Liver (tissue), 9 donors: Measurements from ENCODE around the gene TTF2. TPM values are rescaled to one million over a fixed set of nuclear protein-coding genes. Genes with fewer than 3 reads are reported as not detected.

ENCODE experiments used
- DNase-seq: peaks from one replicate; pipeline ENCODE4 v3.0.0-alpha.2; 2017; ENCODE audit warnings: low spot score
- H3K27ac ChIP-seq, 2 donors: one replicate each; pipeline ENCODE4 v1.7.0; 2013; ENCODE audit warnings: inconsistent platforms in 2 of 2, low read length in 2 of 2, control low read depth in 1 of 2, low read depth in 1 of 2, mild to moderate bottlenecking in 1 of 2
- H3K27me3 ChIP-seq, 4 donors: one replicate each; pipeline versions ENCODE4 v1.6.1 to v1.7.0; 2013; ENCODE audit warnings: low read length in 3 of 4, inconsistent platforms in 1 of 4, mild to moderate bottlenecking in 1 of 4, moderate library complexity in 1 of 4; ENCODE audit not compliant: control insufficient read depth in 4 of 4, insufficient read depth in 4 of 4
- H3K36me3 ChIP-seq, 4 donors: one replicate each; pipeline versions ENCODE4 v1.6.1 to v1.7.0; 2013; ENCODE audit warnings: low read length in 3 of 4, mild to moderate bottlenecking in 3 of 4, low read depth in 1 of 4, moderate library complexity in 1 of 4; ENCODE audit not compliant: control insufficient read depth in 4 of 4, insufficient read depth in 3 of 4
- H3K4me1 ChIP-seq, 4 donors: one replicate each; pipeline versions ENCODE4 v1.6.1 to v1.7.0; 2013; ENCODE audit warnings: low read length in 3 of 4, mild to moderate bottlenecking in 3 of 4, moderate library complexity in 1 of 4; ENCODE audit not compliant: control insufficient read depth in 4 of 4, insufficient read depth in 4 of 4
- H3K4me3 ChIP-seq, 3 donors: one replicate each; pipeline versions ENCODE4 v1.6.1 to v1.7.0; 2013; ENCODE audit warnings: low read length in 3 of 3, control low read depth in 1 of 3, low read depth in 1 of 3, mild to moderate bottlenecking in 1 of 3
- H3K9ac ChIP-seq, 2 donors: one replicate each; pipeline ENCODE4 v1.7.0; 2013; ENCODE audit warnings: low read length in 2 of 2, mild to moderate bottlenecking in 2 of 2, moderate library complexity in 2 of 2, control low read depth in 1 of 2, low read depth in 1 of 2
- H3K9me3 ChIP-seq, 4 donors: one replicate each; pipeline versions ENCODE4 v1.6.1 to v1.7.0; 2013; ENCODE audit warnings: low read length in 3 of 4; ENCODE audit not compliant: control insufficient read depth in 4 of 4
- ATF3 ChIP-seq: IDR thresholded peaks from 2 replicates; pipeline ENCODE4 v1.6.1; 2016; ENCODE audit warnings: antibody characterized with exemption
- EGR1 ChIP-seq, 2 donors: IDR thresholded peaks; 2 replicates each; pipeline ENCODE4 v1.6.1; 2016 to 2018; ENCODE audit warnings: antibody characterized with exemption in 2 of 2, low read depth in 2 of 2
- FOXA1 ChIP-seq: IDR thresholded peaks from 2 replicates; pipeline ENCODE4 v1.6.1; 2016; ENCODE audit warnings: antibody characterized with exemption
- FOXA2 ChIP-seq: IDR thresholded peaks from 2 replicates; pipeline ENCODE4 v1.6.1; 2016; ENCODE audit warnings: antibody characterized with exemption
- GABPA ChIP-seq, 2 donors: IDR thresholded peaks in 1 of 2; conservative IDR thresholded peaks in 1 of 2; 2 replicates each; pipeline ENCODE4 v1.6.1; 2016; ENCODE audit warnings: antibody characterized with exemption in 2 of 2, mild to moderate bottlenecking in 1 of 2, moderate library complexity in 1 of 2
- HNF4A ChIP-seq, 2 donors: conservative IDR thresholded peaks; 2 replicates each; pipeline ENCODE4 v1.6.1; 2016; ENCODE audit warnings: antibody characterized with exemption in 2 of 2, mild to moderate bottlenecking in 2 of 2
- HNF4G ChIP-seq: IDR thresholded peaks from 2 replicates; pipeline ENCODE4 v1.6.1; 2016; ENCODE audit warnings: antibody characterized with exemption
- NR2F2 ChIP-seq: IDR thresholded peaks from 2 replicates; pipeline ENCODE4 v1.6.1; 2016; ENCODE audit warnings: antibody characterized with exemption
- RXRA ChIP-seq, 2 donors: IDR thresholded peaks; 2 replicates each; pipeline ENCODE4 v1.6.1; 2017 to 2018; ENCODE audit warnings: antibody characterized with exemption in 2 of 2, mild to moderate bottlenecking in 1 of 2
- SP1 ChIP-seq: IDR thresholded peaks from 2 replicates; pipeline ENCODE4 v1.6.1; 2018; ENCODE audit warnings: antibody characterized with exemption, mild to moderate bottlenecking
- YY1 ChIP-seq: IDR thresholded peaks from 2 replicates; pipeline ENCODE4 v1.6.1; 2016; ENCODE audit warnings: antibody characterized with exemption, mild to moderate bottlenecking
- WGBS: extraction: QIAGEN DNeasy Blood & Tissue Kit; methylation state at CpG from one replicate; pipeline ENCODE4 v1.1.7; 2013; 5-methylcytosine and 5-hydroxymethylcytosine counted together
- polyA plus RNA-seq, 2 donors: library from polyadenylated mRNA; stranded (reverse) in 1 of 2; unstranded in 1 of 2; fragments of 200-250 nt in 1 of 2; fragments of >200 nt in 1 of 2; fragmentation: Nextera tagmentation in 1 of 2; extraction: Ambion mirVana in 1 of 2; gene quantifications; one replicate each; pipeline versions ENCODE4 v1.2.1 to v1.2.3, GENCODE V29; 2013 to 2015
- total RNA-seq, 2 donors: library from RNA; depleted of rRNA; stranded (reverse); fragments of >200 nt; gene quantifications; one replicate each; pipeline ENCODE4 v1.2.3, GENCODE V29; 2014
- TF ChIP-seq, protein P1 (sequence below): fragments of 150-350 bp; IDR thresholded peaks from 2 replicates; pipeline ENCODE4 v1.5.1; 2017; ENCODE audit warnings: improper control_type of control experiment, low read depth, low read length; ENCODE audit not compliant: missing input control
- TF ChIP-seq, protein P2 (sequence below): IDR thresholded peaks from 2 replicates; pipeline ENCODE4 v1.6.1; 2016; ENCODE audit warnings: antibody characterized with exemption
- donor health status: healthy.
- donor health status: healthy.
- donor health status: healthy.
- donor health status: healthy.
- donor health status: healthy.

TTF2 gene
- total and polyA plus RNA-seq, 4 donors, result 1.3 to 16.9 (median 2.8) TPM

- H3K27me3 ChIP-seq, result no peaks in the 10 kb centered on the region
- H3K27ac ChIP-seq, result no peak overlapping the region
- H3K4me3 ChIP-seq, result no peak overlapping the region
- no peaks in the 10 kb centered on the region for H3K4me1 ChIP-seq
- DNase-seq, result no peak
- no peaks in the 10 kb centered on the region for H3K36me3 ChIP-seq
- H3K9me3 ChIP-seq, result no peaks in the 10 kb centered on the region
- H3K9ac ChIP-seq, result no peak overlapping the region
- TF ChIP-seq, protein P1, sequence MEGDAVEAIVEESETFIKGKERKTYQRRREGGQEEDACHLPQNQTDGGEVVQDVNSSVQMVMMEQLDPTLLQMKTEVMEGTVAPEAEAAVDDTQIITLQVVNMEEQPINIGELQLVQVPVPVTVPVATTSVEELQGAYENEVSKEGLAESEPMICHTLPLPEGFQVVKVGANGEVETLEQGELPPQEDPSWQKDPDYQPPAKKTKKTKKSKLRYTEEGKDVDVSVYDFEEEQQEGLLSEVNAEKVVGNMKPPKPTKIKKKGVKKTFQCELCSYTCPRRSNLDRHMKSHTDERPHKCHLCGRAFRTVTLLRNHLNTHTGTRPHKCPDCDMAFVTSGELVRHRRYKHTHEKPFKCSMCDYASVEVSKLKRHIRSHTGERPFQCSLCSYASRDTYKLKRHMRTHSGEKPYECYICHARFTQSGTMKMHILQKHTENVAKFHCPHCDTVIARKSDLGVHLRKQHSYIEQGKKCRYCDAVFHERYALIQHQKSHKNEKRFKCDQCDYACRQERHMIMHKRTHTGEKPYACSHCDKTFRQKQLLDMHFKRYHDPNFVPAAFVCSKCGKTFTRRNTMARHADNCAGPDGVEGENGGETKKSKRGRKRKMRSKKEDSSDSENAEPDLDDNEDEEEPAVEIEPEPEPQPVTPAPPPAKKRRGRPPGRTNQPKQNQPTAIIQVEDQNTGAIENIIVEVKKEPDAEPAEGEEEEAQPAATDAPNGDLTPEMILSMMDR, result no peak
- TF ChIP-seq, protein P2, sequence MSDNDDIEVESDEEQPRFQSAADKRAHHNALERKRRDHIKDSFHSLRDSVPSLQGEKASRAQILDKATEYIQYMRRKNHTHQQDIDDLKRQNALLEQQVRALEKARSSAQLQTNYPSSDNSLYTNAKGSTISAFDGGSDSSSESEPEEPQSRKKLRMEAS, result no peak
- TF ChIP-seq YY1, result no peak
- no peak for TF ChIP-seq FOXA1
- TF ChIP-seq FOXA2, result no peak
- TF ChIP-seq HNF4G, result no peak
- WGBS, result 83% methylated on average over 2 of the region's 2 CpGs
Measured at GRCh38 chr1:117136749-117137148, 76.6 kb downstream of the TTF2 start.

DNA sequence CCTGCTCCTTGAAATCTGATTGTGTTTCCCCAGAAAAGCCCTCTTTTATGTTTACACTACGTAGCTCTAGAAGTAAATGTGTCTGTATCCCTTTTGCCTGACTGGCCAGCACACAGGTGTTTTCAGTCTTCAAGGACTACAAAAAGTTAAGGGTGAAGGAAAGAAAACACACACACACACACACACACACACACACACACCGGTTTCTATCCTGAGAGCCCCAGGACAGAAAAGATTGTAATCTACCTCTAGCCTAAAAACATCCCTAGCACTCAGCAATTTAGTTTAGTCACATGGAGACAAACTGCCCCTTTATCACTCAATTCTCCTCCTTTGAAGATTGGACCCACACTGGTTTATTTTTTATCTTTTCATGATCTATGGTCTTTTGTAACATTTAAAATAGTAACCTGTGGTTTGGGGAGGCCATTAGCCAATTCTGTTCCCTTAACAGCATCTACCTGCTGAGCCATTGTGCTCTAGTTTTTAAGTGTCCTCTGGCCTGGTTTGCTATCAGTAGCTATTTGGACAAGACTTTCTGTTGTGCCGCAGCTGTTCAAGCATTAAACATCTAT is 77.2 kb downstream of the TTF2 start:
- WGBS, result 80% methylated on average over 3 of the region's 3 CpGs

DNA sequence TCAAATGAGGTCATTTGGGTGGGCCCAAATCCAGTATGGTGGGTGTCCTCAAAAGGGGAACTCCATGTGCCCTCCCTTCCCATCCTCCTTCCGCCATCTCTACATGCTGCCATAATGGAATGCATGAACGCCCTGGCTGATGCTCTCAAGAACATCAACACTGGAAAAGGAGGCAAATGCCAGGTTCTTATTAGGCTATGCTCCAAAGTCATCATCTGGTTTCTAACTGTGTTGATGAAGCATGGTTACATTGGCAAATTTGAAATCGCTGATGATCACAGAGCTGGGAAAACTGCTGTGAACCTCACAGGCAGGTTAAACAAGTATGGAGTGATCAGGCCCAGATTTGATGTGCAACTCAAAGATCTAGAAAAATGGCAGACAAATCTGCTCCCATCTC is 78.0 kb downstream of the TTF2 start:
- TF ChIP-seq FOXA2, result no peak
- TF ChIP-seq NR2F2, result no peak
- TF ChIP-seq GABPA (IDR thresholded peaks at IDR 0.05 in 1 of 2, conservative IDR thresholded peaks at IDR 0.05 in 1 of 2), result no peak
- DNase-seq, result no peak
- H3K27ac ChIP-seq, result no peak overlapping the region
- no peaks in the 10 kb centered on the region for H3K27me3 ChIP-seq
- no peaks in the 10 kb centered on the region for H3K4me1 ChIP-seq
- no peak overlapping the region for H3K4me3 ChIP-seq
- WGBS, result 90% methylated on average over 3 of the region's 3 CpGs
- no peaks in the 10 kb centered on the region for H3K9me3 ChIP-seq
- H3K36me3 ChIP-seq, result no peaks in the 10 kb centered on the region
- no peak overlapping the region for H3K9ac ChIP-seq

More for the DNA sequence above, 77.2 kb downstream of the TTF2 start:
- no peak for DNase-seq
- Histone ChIP-seq H3K9me3 (no peaks in the 10 kb centered on the region), H3K4me3 (no peak overlapping the region), H3K36me3 (no peaks in the 10 kb centered on the region), H3K27me3 (no peaks in the 10 kb centered on the region), H3K4me1 (no peaks in the 10 kb centered on the region), H3K9ac (no peak overlapping the region), H3K27ac (no peak overlapping the region)
- TF ChIP-seq FOXA2, result no peak
- no peak for TF ChIP-seq FOXA1
- no peak for TF ChIP-seq RXRA (IDR thresholded peaks at IDR 0.05)

- no peak for DNase-seq
- H3K4me3 ChIP-seq, result no peak overlapping the region
- no peaks in the 10 kb centered on the region for H3K4me1 ChIP-seq
- 96% methylated on average over 1 of the region's 1 CpG for WGBS
- H3K27me3 ChIP-seq, result no peaks in the 10 kb centered on the region
- TF ChIP-seq, protein P2, result no peak
- no peak for TF ChIP-seq HNF4A (conservative IDR thresholded peaks at IDR 0.05)
- no peak for TF ChIP-seq ATF3
- no peak for TF ChIP-seq RXRA (IDR thresholded peaks at IDR 0.05)
- TF ChIP-seq HNF4G, result no peak
- TF ChIP-seq NR2F2, result no peak
- TF ChIP-seq SP1, result no peak
- TF ChIP-seq EGR1 (IDR thresholded peaks at IDR 0.05; ENCODE audit: low read depth in 2 of 2), result no peak
- H3K27ac ChIP-seq, result no peak overlapping the region
- H3K9me3 ChIP-seq, result no peaks in the 10 kb centered on the region
- H3K36me3 ChIP-seq, result no peaks in the 10 kb centered on the region
- no peak overlapping the region for H3K9ac ChIP-seq
Measured at GRCh38 chr1:117138561-117138960, 78.4 kb downstream of the TTF2 start.
